ENCODE results near the gene TTN.

TTN gene

DNA sequence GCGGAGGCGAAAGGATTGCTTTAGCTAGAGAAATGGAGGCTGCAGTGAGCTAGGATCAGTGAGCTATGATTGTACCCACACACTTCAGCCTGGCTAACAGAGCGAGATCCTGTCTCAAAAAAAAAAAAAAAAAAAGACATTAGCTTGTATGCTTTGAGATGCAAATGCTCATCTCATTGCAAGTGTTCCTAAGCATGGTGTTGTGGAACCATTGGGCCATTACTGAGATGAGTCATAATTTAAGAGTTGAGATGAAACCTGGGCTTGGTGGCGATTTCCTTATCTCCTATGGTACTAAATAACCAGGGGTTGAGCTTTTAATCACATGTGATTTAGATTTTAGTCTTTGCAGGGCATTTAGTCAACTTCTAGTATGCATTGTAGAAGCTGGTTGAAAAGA, 324.8 kb downstream of the TTN start:
- no peak for ATAC-seq (replicated peaks)
- no peaks in the 10 kb centered on the region for H3K9me3 Mint-ChIP-seq
- no peak for DNase-seq
- no peaks in the 10 kb centered on the region for H3K27me3 Mint-ChIP-seq
- peaks cover 15 to 20% of the 10 kb centered on the region in 2 donors for H3K36me3 Mint-ChIP-seq
- H3K4me1 Mint-ChIP-seq = peaks cover 27 to 48% of the 10 kb centered on the region in 2 donors
- H3K4me3 Mint-ChIP-seq = peak overlapping the region; percentile 56 to 72
- no peak overlapping the region for H3K27ac Mint-ChIP-seq

DNA sequence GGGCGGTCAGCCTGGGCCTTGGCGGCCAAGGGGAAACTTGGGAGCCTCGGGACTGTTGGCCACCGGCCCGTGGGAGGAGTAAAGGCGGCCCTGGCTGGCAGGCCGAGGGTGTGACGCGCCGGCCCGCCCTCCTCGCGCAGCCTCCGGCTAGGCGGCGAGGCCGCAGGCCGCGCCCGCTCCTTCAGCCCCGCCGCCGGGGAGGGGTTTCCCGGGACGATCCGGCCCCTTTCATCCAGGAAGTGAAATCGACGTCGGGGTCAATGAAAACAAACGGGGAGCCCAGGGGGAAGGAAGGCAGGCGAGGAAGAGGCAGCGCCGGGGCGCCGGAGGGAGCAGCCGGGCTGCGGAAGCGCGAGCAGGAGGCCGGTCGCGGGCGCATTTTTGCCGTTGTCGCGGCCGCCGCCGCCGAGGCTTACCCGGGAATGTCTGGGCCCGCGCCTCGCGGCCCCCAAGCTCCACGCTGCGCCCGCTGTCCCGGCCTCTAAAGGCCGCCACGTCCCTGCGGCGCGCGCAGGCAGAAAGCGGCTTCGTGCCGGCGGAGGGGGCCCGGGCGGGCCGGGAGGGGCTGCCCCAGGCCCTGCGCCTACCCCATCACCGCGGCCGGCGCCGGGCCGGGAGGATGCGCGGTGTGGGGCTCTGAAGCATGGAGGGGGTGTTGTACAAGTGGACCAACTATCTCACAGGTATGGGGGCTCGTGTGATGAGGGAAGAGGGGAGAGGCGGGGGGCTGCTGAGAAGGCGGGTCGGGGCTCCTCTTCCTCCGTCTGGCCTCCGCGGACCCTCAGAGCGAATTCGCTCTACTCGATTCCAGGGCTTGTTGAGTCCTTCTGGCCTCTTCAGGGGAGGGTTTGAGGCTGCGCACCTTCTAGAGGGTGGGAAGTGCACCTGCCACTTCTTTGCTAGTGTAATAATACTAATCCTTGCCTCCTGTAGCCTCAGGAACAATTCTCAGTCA, 326.7 kb downstream of the TTN start, which contains the start of gene PLEKHA3:
TSS of gene PLEKHA3 (plus strand) at position 231 of the 955 bp plus-strand sequence. CDS start at position 644, 413 bp downstream.
- Mint-ChIP-seq H3K4me1 (peaks cover 26 to 40% of the 10 kb centered on the region in 2 donors), H3K4me3 (peak within 1 kb of the TSS; percentile 95 to 96), H3K9me3 (no peaks in the 10 kb centered on the region), H3K27me3 (no peaks in the 10 kb centered on the region), H3K27ac (peak within 1 kb of the TSS; percentile 99), H3K36me3 (peaks cover 3 to 5% of the 10 kb centered on the region in 2 donors)
- ATAC-seq (replicated peaks) (peak; percentile 75), DNase-seq (peak; percentile 79)

DNA sequence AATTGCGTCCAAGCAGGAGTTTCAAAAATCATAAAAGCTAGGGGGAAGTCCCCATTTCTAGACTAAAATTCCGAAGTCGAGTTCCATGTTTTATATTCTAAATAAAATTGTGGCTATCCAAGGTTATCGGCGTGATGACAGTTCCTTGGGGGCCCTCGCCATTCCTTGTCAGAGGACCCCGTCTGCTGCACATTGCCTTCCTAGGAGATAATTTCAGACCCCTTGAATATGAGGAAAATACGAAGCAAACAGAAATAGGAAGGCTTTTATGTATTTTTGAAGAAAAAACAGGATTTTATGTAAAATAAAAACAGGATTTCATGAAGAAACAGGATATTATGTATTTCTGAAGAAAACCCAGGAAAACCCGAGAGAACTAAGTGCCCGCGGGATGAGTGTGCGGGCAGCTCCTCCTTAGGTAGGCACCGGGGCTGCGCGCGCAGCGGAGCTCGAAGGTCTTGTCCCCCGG, 327.4 kb downstream of the TTN start:
- H3K36me3 Mint-ChIP-seq = peaks cover 0 to 2% of the 10 kb centered on the region in 2 donors
- H3K9me3 Mint-ChIP-seq = no peaks in the 10 kb centered on the region
- H3K27ac Mint-ChIP-seq = peak overlapping the region; percentile 86
- H3K4me3 Mint-ChIP-seq = peak overlapping the region; percentile 91 to 95
- no peaks in the 10 kb centered on the region for H3K27me3 Mint-ChIP-seq
- H3K4me1 Mint-ChIP-seq = peaks cover 25 to 36% of the 10 kb centered on the region in 2 donors
- DNase-seq = no peak
- no peak for ATAC-seq (replicated peaks)

DNA sequence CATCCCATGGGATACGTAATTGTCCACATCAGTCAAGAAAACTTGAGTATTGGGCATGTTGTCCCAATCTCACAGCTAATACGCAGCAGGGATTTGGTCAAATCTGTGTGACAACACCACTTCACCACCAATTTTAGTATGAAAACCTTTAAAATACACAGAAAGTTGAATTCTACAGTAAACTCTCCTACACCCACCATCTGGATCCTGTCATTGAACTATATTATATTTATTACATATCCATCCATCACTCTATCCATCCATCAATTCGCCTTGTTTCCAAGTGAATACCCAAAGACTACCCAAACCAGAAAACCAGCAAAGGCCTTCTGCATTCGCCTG, 328.0 kb downstream of the TTN start:
- Mint-ChIP-seq H3K27me3 (no peaks in the 10 kb centered on the region), H3K36me3 (peaks cover 0 to 2% of the 10 kb centered on the region in 2 donors), H3K9me3 (no peaks in the 10 kb centered on the region), H3K4me3 (peak overlapping the region; percentile 95 to 96), H3K4me1 (peaks cover 22 to 31% of the 10 kb centered on the region in 2 donors), H3K27ac (peak overlapping the region; percentile 99)
- DNase-seq (no peak), ATAC-seq (replicated peaks) (no peak)

DNA sequence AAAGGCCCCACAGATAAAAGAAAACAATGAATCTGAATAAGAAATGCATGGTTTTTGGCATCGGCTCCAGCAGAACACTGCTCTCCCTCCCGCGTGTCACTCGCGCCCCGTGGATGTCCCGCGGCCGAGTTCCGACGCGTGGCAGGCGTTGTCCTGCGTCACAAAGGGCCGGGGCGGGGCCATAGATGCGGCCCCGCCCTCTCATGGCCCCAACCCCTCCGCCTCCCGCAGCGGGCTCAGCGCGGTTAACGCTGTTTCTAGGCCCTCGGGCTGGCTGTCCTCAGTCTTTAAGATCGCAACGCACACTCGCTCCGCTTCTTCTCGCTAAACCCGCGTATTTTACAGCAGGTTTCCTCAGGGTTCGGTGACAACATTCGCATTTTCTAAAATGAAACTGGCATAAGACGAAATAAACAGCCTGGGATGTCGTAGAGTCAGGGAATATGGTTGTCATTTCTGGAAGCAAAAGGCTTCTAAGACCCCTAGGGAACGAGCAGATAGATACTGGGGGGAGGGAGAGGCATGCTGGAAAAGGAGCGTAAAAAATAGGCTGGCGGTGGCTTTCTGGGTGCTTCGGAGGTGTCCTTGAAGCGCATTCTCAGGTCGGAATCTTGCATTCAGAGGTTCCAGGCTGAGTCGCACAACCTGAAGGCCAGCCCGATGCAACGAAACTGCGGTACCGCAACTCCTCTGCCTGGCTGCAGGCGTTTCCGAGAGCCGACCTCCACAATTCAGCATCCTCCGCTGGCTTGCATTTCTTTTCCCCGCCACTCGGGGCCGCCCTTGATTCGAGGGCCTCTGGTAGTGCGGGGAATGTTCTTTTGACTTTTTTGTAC, 328.6 kb downstream of the TTN start, which contains the start of gene FKBP7:
TSS of gene FKBP7 (minus strand) at position 162 of the 836 bp plus-strand sequence. CDS start at position 61, 101 bp downstream.
- H3K36me3 Mint-ChIP-seq = peaks cover 0 to 2% of the 10 kb centered on the region in 2 donors

DNA sequence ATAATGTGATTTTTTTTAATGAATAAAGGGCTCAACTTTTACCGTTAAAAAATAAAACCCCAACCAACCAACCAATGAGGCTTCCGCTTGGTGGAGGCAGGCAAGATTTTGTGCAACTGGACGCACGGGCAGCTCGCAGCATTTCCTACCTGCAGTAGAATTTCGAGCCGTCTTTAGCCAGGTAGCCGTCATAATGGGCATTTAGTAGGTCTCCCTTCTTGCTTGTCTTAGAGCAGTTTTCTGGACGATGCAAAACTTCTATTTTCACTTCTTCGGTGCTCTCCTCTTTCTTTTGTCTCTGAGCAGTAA, 329.1 kb downstream of the TTN start:
- H3K27me3 Mint-ChIP-seq = no peaks in the 10 kb centered on the region
- peaks cover 22 to 30% of the 10 kb centered on the region in 2 donors for H3K4me1 Mint-ChIP-seq
- ATAC-seq (replicated peaks) (no peak), DNase-seq (peak; percentile 11)
- H3K9me3 Mint-ChIP-seq = no peaks in the 10 kb centered on the region
- H3K36me3 Mint-ChIP-seq = peaks cover 0 to 2% of the 10 kb centered on the region in 2 donors
- H3K4me3 Mint-ChIP-seq = peak overlapping the region; percentile 95 to 96
- H3K27ac Mint-ChIP-seq = peak overlapping the region; percentile 99

More for the DNA sequence above, 328.6 kb downstream of the TTN start, which contains the start of gene FKBP7:
- no peaks in the 10 kb centered on the region for H3K9me3 Mint-ChIP-seq
- ATAC-seq (replicated peaks) (peak; percentile 72 to 76), DNase-seq (peak; percentile 75)
- H3K27me3 Mint-ChIP-seq = no peaks in the 10 kb centered on the region
- peaks cover 22 to 30% of the 10 kb centered on the region in 2 donors for H3K4me1 Mint-ChIP-seq
- peak within 1 kb of the TSS; percentile 95 to 96 for H3K4me3 Mint-ChIP-seq
- peak within 1 kb of the TSS; percentile 99 for H3K27ac Mint-ChIP-seq

DNA sequence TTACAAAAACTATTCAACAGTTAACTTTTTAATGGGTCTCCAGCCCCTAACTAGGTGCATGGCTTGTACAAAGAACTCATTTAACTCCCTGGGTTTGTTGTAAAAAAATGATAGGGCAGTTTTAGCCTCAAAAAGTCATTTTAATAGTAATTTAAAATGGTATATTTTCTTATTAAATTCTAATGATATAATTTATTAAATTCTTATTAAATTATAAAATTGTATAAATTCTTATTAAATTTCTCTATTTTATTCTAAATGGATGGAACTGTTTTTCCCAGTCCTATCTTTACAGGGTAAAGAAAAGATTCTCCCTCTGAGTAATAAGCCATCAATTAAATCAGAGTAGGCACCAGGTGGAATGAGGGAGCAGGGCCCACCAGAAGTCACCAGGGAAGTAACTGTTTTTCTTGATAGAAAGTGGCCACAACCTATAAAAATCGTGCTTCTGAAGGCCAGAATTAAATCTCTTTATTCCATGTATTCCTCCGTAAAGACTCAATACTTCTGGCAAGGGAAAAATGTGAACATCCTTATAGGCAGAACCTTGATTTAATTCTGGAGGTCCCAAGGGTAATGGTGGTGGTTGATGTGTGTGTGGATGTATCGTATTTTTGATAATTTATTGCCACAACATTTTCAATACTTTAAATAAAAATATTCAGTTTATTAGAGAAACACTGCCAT, 329.6 kb downstream of the TTN start:
- Mint-ChIP-seq H3K4me3 (peak overlapping the region; percentile 95 to 96), H3K36me3 (peaks cover 0 to 2% of the 10 kb centered on the region in 2 donors), H3K27ac (no peak overlapping the region)

DNA sequence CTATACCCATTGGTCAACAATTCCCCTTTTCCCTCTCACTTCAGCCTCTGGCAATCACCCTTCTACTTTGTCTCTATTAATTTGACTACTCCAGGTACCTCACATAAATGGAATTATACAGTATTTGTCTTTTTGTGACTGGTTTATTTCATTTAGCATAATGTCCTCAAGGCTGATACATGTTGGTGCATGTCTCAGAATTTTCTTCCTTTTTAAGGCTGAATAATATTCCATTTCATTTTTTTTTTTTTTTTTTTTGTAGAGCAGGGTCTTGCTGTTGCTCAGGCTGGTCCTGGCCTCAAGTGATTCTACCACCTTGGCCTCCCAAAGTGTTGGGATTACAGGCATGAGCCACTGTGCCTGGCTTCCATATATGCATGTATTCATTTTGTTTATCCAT, 330.7 kb downstream of the TTN start:
- no peak overlapping the region for H3K27ac Mint-ChIP-seq
- H3K27me3 Mint-ChIP-seq = no peaks in the 10 kb centered on the region
- H3K4me1 Mint-ChIP-seq = peaks cover 13 to 14% of the 10 kb centered on the region in 2 donors
- H3K4me3 Mint-ChIP-seq = no peak overlapping the region
- DNase-seq (no peak), ATAC-seq (replicated peaks) (no peak)
- no peaks in the 10 kb centered on the region for H3K36me3 Mint-ChIP-seq
- no peaks in the 10 kb centered on the region for H3K9me3 Mint-ChIP-seq

More for the DNA sequence above, 329.6 kb downstream of the TTN start:
- Mint-ChIP-seq H3K9me3 (no peaks in the 10 kb centered on the region), H3K4me1 (peaks cover 21 to 25% of the 10 kb centered on the region in 2 donors), H3K27me3 (no peaks in the 10 kb centered on the region)
- DNase-seq (no peak), ATAC-seq (replicated peaks) (no peak)

Data from stimulated activated naive B cell treated with anti-CD40 and anti-IgM and Interleukin-4, amounts not matched to agents 10 μg/mL and 1 μg/mL and 100 μg/mL, for 72 hours (primary cell).